Measurements from ENCODE around the gene HERPUD1.

Gene HERPUD1

GRCh38 chr16:56929639-56930038 lies 2.3 kb upstream of the HERPUD1 start:
- peak overlapping the region; percentile 76 for H3K4me2 ChIP-seq (ENCODE audit: low read length)
- peaks cover 47% of the 10 kb centered on the region for H3K4me1 ChIP-seq (ENCODE audit: control insufficient read depth, low read length)
- no peak overlapping the region for H3K4me3 ChIP-seq (ENCODE audit: low read length)
- no peaks in the 10 kb centered on the region for H3K9me2 ChIP-seq (replicated peaks; ENCODE audit: control insufficient read depth, low read length)
- peak overlapping the region; percentile 94 for H3K27ac ChIP-seq (ENCODE audit: low read depth, low read length)
- peaks cover 26% of the 10 kb centered on the region for H3K36me3 ChIP-seq (ENCODE audit: control insufficient read depth, low read length)
- no peak for TF ChIP-seq EZH2phosphoT487 (IDR thresholded peaks at IDR 0.05; ENCODE audit: borderline replicate concordance, low read length)
- TF ChIP-seq CTCF (IDR thresholded peaks at IDR 0.05; ENCODE audit: low read depth, low read length, poor library complexity, severe bottlenecking): no peak
- peaks cover 23% of the 10 kb centered on the region for H4K20me1 ChIP-seq (ENCODE audit: control insufficient read depth, insufficient read depth, low read depth, low read length)
- peaks cover 27% of the 10 kb centered on the region for H3K79me2 ChIP-seq (ENCODE audit: control insufficient read depth, low read length)
- H3K27me3 ChIP-seq (ENCODE audit: control insufficient read depth, low read length): no peaks in the 10 kb centered on the region
- H3K9me3 ChIP-seq (ENCODE audit: control insufficient read depth, insufficient read depth, low read length): no peaks in the 10 kb centered on the region
- peaks cover 5% of the 10 kb centered on the region; the same call in 1 of the 2 replicates for H3F3A ChIP-seq (ENCODE audit: control insufficient read depth, insufficient read depth)

- H3K9me3 ChIP-seq (ENCODE audit: control insufficient read depth, insufficient read depth, low read length): no peaks in the 10 kb centered on the region
- H3K79me2 ChIP-seq (ENCODE audit: control insufficient read depth, low read length): peaks cover 37% of the 10 kb centered on the region
- H3K9me2 ChIP-seq (replicated peaks; ENCODE audit: control insufficient read depth, low read length): no peaks in the 10 kb centered on the region
- H3F3A ChIP-seq (ENCODE audit: control insufficient read depth, insufficient read depth): peaks cover 8% of the 10 kb centered on the region; the same call in 1 of the 2 replicates
- no peak for TF ChIP-seq CTCF (IDR thresholded peaks at IDR 0.05; ENCODE audit: low read depth, low read length, poor library complexity, severe bottlenecking)
- TF ChIP-seq EZH2phosphoT487 (IDR thresholded peaks at IDR 0.05; ENCODE audit: borderline replicate concordance, low read length): no peak
- H3K27me3 ChIP-seq (ENCODE audit: control insufficient read depth, low read length): no peaks in the 10 kb centered on the region
- peak overlapping the region; percentile 94 for H3K27ac ChIP-seq (ENCODE audit: low read depth, low read length)
- H3K4me1 ChIP-seq (ENCODE audit: control insufficient read depth, low read length): peaks cover 58% of the 10 kb centered on the region
- H4K20me1 ChIP-seq (ENCODE audit: control insufficient read depth, insufficient read depth, low read depth, low read length): peaks cover 32% of the 10 kb centered on the region
- peak overlapping the region; percentile 76 for H3K4me2 ChIP-seq (ENCODE audit: low read length)
- peak overlapping the region; percentile 100 for H3K4me3 ChIP-seq (ENCODE audit: low read length)
- peaks cover 36% of the 10 kb centered on the region for H3K36me3 ChIP-seq (ENCODE audit: control insufficient read depth, low read length)
Measured at GRCh38 chr16:56930486-56931270, 1.3 kb upstream of the HERPUD1 start.

DNA sequence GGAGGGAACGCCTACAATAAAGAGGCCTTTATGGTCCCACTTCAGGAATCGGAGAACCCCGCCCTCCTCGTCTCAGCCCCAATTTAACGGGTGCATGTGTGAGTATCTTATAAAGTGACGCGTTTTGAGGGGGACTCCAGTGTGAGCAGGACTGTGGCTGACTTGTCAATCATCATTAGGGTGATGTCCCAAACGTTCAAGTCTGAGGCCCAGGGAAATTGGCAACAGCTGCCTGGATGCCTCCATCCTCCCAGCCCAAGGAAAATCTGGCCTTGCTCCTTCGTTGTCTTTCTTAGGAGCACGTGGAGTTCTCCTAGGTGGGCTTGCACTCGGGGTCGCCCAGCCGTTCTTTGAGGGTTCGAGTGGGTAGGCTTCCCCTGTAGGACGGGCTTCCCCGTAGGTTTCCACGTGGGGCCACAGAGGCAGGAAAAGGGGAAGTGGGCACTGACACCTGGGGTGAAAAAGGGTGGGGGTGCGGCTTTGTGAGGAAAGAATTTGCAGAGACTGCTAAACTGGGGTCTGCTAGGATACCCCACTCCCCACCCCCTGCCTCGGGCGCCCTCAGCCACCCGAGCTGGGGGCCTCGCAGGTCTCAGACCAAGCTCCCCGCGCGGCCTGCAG lies 561 bp upstream of the HERPUD1 start:
- peaks cover 65% of the 10 kb centered on the region for H3K4me1 ChIP-seq (ENCODE audit: control insufficient read depth, low read length)
- H3K79me2 ChIP-seq (ENCODE audit: control insufficient read depth, low read length): peaks cover 44% of the 10 kb centered on the region
- TF ChIP-seq CTCF (IDR thresholded peaks at IDR 0.05; ENCODE audit: low read depth, low read length, poor library complexity, severe bottlenecking) (no peak), EZH2phosphoT487 (IDR thresholded peaks at IDR 0.05; ENCODE audit: borderline replicate concordance, low read length) (no peak)
- H3F3A ChIP-seq (ENCODE audit: control insufficient read depth, insufficient read depth): peaks cover 11% of the 10 kb centered on the region
- peak overlapping the region; percentile 94 for H3K27ac ChIP-seq (ENCODE audit: low read depth, low read length)
- H3K4me3 ChIP-seq (ENCODE audit: low read length): peak overlapping the region; percentile 100
- peaks cover 35% of the 10 kb centered on the region for H4K20me1 ChIP-seq (ENCODE audit: control insufficient read depth, insufficient read depth, low read depth, low read length)
- H3K4me2 ChIP-seq (ENCODE audit: low read length): peak overlapping the region; percentile 76
- no peaks in the 10 kb centered on the region for H3K27me3 ChIP-seq (ENCODE audit: control insufficient read depth, low read length)
- peaks cover 43% of the 10 kb centered on the region for H3K36me3 ChIP-seq (ENCODE audit: control insufficient read depth, low read length)
- no peaks in the 10 kb centered on the region for H3K9me3 ChIP-seq (ENCODE audit: control insufficient read depth, insufficient read depth, low read length)
- no peaks in the 10 kb centered on the region for H3K9me2 ChIP-seq (replicated peaks; ENCODE audit: control insufficient read depth, low read length)

All from DOHH2 (cell line).